A549 (cell line): ENCODE data around the gene UST. TPM values are rescaled to one million over a fixed set of nuclear protein-coding genes. Genes with fewer than 3 reads are reported as not detected.

Experiments
- ATAC-seq, 2 experiments: fragments of 200-7000 bp in 1 of 2; fragments of >200 bp in 1 of 2; cut with Nextera tagmentation in 1 of 2; cut with Tn5 transposase in 1 of 2; 3 replicates each; pipeline versions ENCODE4 v1.8.0 to v1.9.1; 2018 to 2020; ENCODE audit warnings: mild to moderate bottlenecking in 1 of 2, moderate library complexity in 1 of 2
- CTCF ChIA-PET: fragments of 300-600 bp; sonication (Branson Sonifier 250); formaldehyde crosslinking; extraction: SDS; loops from one replicate; lab custom pipeline; 2021; ENCODE audit warnings: antibody characterized with exemption, inconsistent platforms; lab: Yijun Ruan, JAX
- POLR2A ChIA-PET: fragments of 350-600 bp; formaldehyde crosslinking; extraction: SDS; loops from one replicate; lab custom pipeline; 2021; ENCODE audit warnings: antibody characterized with exemption, inconsistent platforms; lab: Yijun Ruan, JAX
- DNase-seq, 2 experiments: peaks; one replicate each; pipeline versions ENCODE4 v3.0.0 to v3.0.0-alpha.2; 2011 to 2016; ENCODE audit warnings: low read depth in 1 of 2, low spot score in 1 of 2
- FAIRE-seq: peaks from 2 replicates; lab custom pipeline; 2011; peaks lifted over from hg19 to GRCh38; lab: Jason Lieb, UNC
- H3K27ac ChIP-seq, 2 experiments: fragments of >200 bp; sonication (Bioruptor Twin); formaldehyde crosslinking; 3 replicates each; pipeline ENCODE4 v1.5.1; 2016 to 2017
- H3K4me1 ChIP-seq: fragments of >200 bp; sonication (Bioruptor Twin); formaldehyde crosslinking; 3 replicates; pipeline ENCODE4 v1.6.1; 2016
- H3K4me2 ChIP-seq: fragments of >200 bp; sonication (Bioruptor Twin); formaldehyde crosslinking; 3 replicates; pipeline ENCODE4 v1.6.1; 2016
- H3K4me3 ChIP-seq: fragments of >200 bp; sonication (Bioruptor Twin); formaldehyde crosslinking; 3 replicates; pipeline ENCODE4 v1.5.1; 2016
- H3K9me3 ChIP-seq: fragments of >200 bp; sonication (Bioruptor Twin); formaldehyde crosslinking; 3 replicates; pipeline ENCODE4 v1.6.1; 2016
- ATOH8 ChIP-seq: fragments of 250-450 bp; sonication (Bioruptor Pico); IDR thresholded peaks from 2 replicates; pipeline ENCODE4 v1.5.0; 2020; ENCODE audit warnings: low read depth, mild to moderate bottlenecking, moderate library complexity
- CBX2 ChIP-seq: fragments of 200-600 bp; sonication (generic); IDR thresholded peaks from 2 replicates; pipeline ENCODE4 v1.6.1; 2016; ENCODE audit warnings: low read depth, mild to moderate bottlenecking, borderline replicate concordance
- CTCF ChIP-seq: fragments of >200 bp; sonication (Bioruptor Twin); formaldehyde crosslinking; IDR thresholded peaks from 3 replicates; pipeline ENCODE4 v1.5.1; 2016
- FOXS1 ChIP-seq: fragments of 250-450 bp; sonication (Bioruptor Pico); IDR thresholded peaks from 2 replicates; pipeline ENCODE4 v1.5.0; 2020; ENCODE audit warnings: mild to moderate bottlenecking, moderate library complexity
- GATA3 ChIP-seq: IDR thresholded peaks from 2 replicates; pipeline ENCODE4 v1.6.1; 2012; ENCODE audit warnings: borderline replicate concordance
- HEYL ChIP-seq: fragments of 250-450 bp; sonication (Bioruptor Pico); IDR thresholded peaks from 2 replicates; pipeline ENCODE4 v1.8.0; 2021; ENCODE audit warnings: mild to moderate bottlenecking, moderate library complexity
- HOXA7 ChIP-seq: fragments of 250-450 bp; sonication (Bioruptor Pico); IDR thresholded peaks from 2 replicates; pipeline ENCODE4 v1.5.0; 2020; ENCODE audit warnings: mild to moderate bottlenecking, moderate library complexity
- MAFK ChIP-seq: fragments of 450-650 bp; IDR thresholded peaks from 2 replicates; pipeline ENCODE4 v1.6.1; 2014; ENCODE audit not compliant: partially characterized antibody
- MAX ChIP-seq: IDR thresholded peaks from 2 replicates; pipeline ENCODE4 v1.6.1; 2012
- NR3C1 ChIP-seq: fragments of >200 bp; sonication (Bioruptor Twin); formaldehyde crosslinking; IDR thresholded peaks from 3 replicates; pipeline ENCODE4 v1.6.1; 2017
- PHF8 ChIP-seq: fragments of 200-600 bp; sonication (generic); IDR thresholded peaks from 2 replicates; pipeline ENCODE4 v1.6.1; 2016; ENCODE audit warnings: low read depth, mild to moderate bottlenecking, antibody characterized with exemption, moderate library complexity, borderline replicate concordance
- POLR2A ChIP-seq: IDR thresholded peaks from 2 replicates; pipeline ENCODE4 v1.6.1; 2012; ENCODE audit warnings: mild to moderate bottlenecking, low read length
- POLR2AphosphoS2 ChIP-seq: conservative IDR thresholded peaks from 2 replicates; pipeline ENCODE4 v1.6.1; 2012; ENCODE audit warnings: low read length, improper control_type of control experiment, inconsistent platforms
- RCOR1 ChIP-seq: fragments of 150-350 bp; IDR thresholded peaks from 2 replicates; pipeline ENCODE4 v1.6.1; 2014; ENCODE audit warnings: antibody characterized with exemption, low read length, low read depth
- REST ChIP-seq: fragments of 200-600 bp; sonication (generic); IDR thresholded peaks from 2 replicates; pipeline ENCODE4 v1.6.1; 2016; ENCODE audit warnings: antibody characterized with exemption, mild to moderate bottlenecking, moderate library complexity
- RFX5 ChIP-seq: fragments of 450-650 bp; IDR thresholded peaks from 2 replicates; pipeline ENCODE4 v1.7.1; 2014; ENCODE audit warnings: antibody characterized with exemption, mild to moderate bottlenecking, moderate library complexity
- RNF2 ChIP-seq: fragments of 200-600 bp; sonication (generic); IDR thresholded peaks from 2 replicates; pipeline ENCODE4 v1.6.1; 2016; ENCODE audit warnings: low read depth, mild to moderate bottlenecking, antibody characterized with exemption, moderate library complexity, borderline replicate concordance
- SMC3 ChIP-seq: fragments of >200 bp; sonication (Bioruptor Twin); formaldehyde crosslinking; IDR thresholded peaks from 3 replicates; pipeline ENCODE4 v1.6.1; 2018; ENCODE audit warnings: inconsistent platforms
- USF2 ChIP-seq: fragments of 450-650 bp; IDR thresholded peaks from 2 replicates; pipeline ENCODE4 v1.6.1; 2014; ENCODE audit warnings: antibody characterized with exemption
- ZC3H11A ChIP-seq: fragments of 450-650 bp; IDR thresholded peaks from 2 replicates; pipeline ENCODE4 v1.6.1; 2014; ENCODE audit warnings: antibody characterized with exemption, mild to moderate bottlenecking
- polyA plus RNA-seq, 4 experiments: library from polyadenylated mRNA; depleted of rRNA in 3 of 4; stranded (reverse); fragments of >200 nt; fragmentation: RNase III in 1 of 4; extraction: RNeasy Plus Mini Kit Qiagen cat#74134 plus additional on column Dnase treatment in 1 of 4; gene quantifications; 2 replicates in 3 of 4; 3 replicates in 1 of 4; pipeline ENCODE4 v1.2.3, GENCODE V29; 2011 to 2017

Gene UST
- polyA plus RNA-seq, 2 of the 4 experiments (the other 2 are of a cell fraction) = 0.54 to 1.7 TPM

- no peak for TF ChIP-seq MAX
- no peak for TF ChIP-seq CBX2
- TF ChIP-seq MAFK = no peak
These were observed 68.0 kb downstream of the UST start (continued) for GRCh38 chr6:148814869-148815268.

- TF ChIP-seq HOXA7 (CRISPR knock-in tag) (no peak), POLR2AphosphoS2 (no peak), HEYL (CRISPR knock-in tag) (no peak), PHF8 (no peak), RCOR1 (no peak), REST (no peak), RFX5 (no peak), ZC3H11A (no peak), CTCF (no peak), CBX2 (no peak), ATOH8 (CRISPR knock-in tag) (no peak), POLR2A (no peak), RNF2 (no peak), MAFK (no peak), NR3C1 (no peak), SMC3 (no peak), FOXS1 (no peak), GATA3 (no peak), MAX (no peak), USF2 (no peak)
- FAIRE-seq (no peak), ATAC-seq (no peak), DNase-seq (no peak)
- no peaks in the 10 kb centered on the region for H3K4me1 ChIP-seq
- CTCF ChIA-PET = interaction anchor here (1.2 kb wide), 1 partner anchor 257 kb away, joined by 3 read pairs; no protein-coding TSS in a partner anchor
- no peak overlapping the region for H3K4me2 ChIP-seq
- no peak overlapping the region for H3K27ac ChIP-seq
- no peak overlapping the region for H3K4me3 ChIP-seq
- no peaks in the 10 kb centered on the region for H3K9me3 ChIP-seq
- POLR2A ChIA-PET = no interaction called here
These were observed 69.3 kb downstream of the UST start for GRCh38 chr6:148816117-148816516.
